ENCODE data around the gene TNIP3. TPM values are rescaled to one million over a fixed set of nuclear protein-coding genes. Genes with fewer than 3 reads are reported as not detected.
"Not testable (repeated sequence)": the region's sequence is repeated elsewhere in the genome, so short reads cannot be mapped to it uniquely, and the experiment has no call there.

TNIP3 gene
- total RNA-seq, 1 experiment from 2014 or later = 0.43 TPM

DNA sequence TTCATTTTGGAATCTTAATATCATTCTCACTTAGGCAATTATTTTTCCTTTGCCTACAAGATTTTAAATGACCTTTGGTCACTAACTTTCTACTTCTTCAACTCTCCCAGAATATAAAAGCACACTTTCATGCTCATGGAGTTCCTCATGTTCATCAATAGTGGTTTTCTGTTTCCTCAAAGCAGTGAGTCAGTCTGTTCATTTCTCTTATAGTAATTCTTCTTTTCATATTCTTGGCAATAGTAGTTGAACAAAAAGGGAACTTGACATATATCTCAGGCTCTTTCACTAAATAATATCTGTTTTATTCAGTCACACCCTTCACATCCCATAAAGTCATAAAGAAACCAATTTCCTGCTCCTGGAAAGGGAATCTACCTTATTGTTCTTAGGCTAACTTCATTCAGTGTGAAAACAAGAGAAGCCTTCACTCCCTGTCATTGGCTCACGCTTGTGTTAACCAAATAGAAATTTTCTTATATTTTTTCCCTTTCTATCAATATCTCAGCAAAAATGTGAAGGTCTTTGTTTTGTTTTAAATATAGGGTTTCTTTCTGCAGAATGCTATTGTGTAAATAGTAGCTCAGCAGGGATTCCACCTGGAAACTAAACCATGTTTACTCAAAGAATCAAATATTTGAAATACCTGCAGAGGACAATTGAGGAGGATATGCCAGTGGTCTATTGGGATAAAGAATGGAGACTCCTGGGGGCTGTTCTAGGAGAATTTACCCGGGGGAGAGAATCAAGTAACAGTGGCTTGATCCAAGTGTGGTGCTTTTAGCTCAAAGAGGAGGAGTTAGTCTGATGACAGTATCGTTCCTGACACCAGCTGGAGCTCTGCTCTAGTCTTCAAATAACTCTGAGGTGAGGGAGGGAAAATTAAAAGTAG is 13.4 kb upstream of the TNIP3 start:
- ChIA-PET POLR2A (no interaction called here), CTCF (interaction anchor here (1.0 kb wide), 1 partner anchor 15 kb away, joined by 4 read pairs; no protein-coding TSS in a partner anchor)
- no peaks in the 10 kb centered on the region for H3K27me3 ChIP-seq (replicated peaks; ENCODE audit: control insufficient read depth, insufficient read depth, low read length)
- DNase-seq = no peak
- H3K4me3 Mint-ChIP-seq (ENCODE audit: unreplicated experiment) = no peak overlapping the region
- intact Hi-C loops (cut with micrococcal nuclease; ENCODE audit: unreplicated experiment) = no loop called here
- no TSS peak for BruUV-seq (replicated peaks)
- no peaks in the 10 kb centered on the region for H3K27me3 Mint-ChIP-seq (ENCODE audit: insufficient read depth, unreplicated experiment)
- H3K4me3 ChIP-seq (ENCODE audit: low read depth, low read length) = no peak overlapping the region
- peaks cover 10% of the 10 kb centered on the region; the same call in 1 of the 2 replicates for H3K4me1 ChIP-seq
- no peaks in the 10 kb centered on the region for H3K36me3 Mint-ChIP-seq (ENCODE audit: insufficient read depth, unreplicated experiment)
- no peak overlapping the region for H3K27ac Mint-ChIP-seq (ENCODE audit: unreplicated experiment)
- H3K36me3 ChIP-seq (ENCODE audit: control insufficient read depth, insufficient read depth, low read length) = no peaks in the 10 kb centered on the region
- H3K9me3 ChIP-seq = no peaks in the 10 kb centered on the region
- TF ChIP-seq, protein P1, sequence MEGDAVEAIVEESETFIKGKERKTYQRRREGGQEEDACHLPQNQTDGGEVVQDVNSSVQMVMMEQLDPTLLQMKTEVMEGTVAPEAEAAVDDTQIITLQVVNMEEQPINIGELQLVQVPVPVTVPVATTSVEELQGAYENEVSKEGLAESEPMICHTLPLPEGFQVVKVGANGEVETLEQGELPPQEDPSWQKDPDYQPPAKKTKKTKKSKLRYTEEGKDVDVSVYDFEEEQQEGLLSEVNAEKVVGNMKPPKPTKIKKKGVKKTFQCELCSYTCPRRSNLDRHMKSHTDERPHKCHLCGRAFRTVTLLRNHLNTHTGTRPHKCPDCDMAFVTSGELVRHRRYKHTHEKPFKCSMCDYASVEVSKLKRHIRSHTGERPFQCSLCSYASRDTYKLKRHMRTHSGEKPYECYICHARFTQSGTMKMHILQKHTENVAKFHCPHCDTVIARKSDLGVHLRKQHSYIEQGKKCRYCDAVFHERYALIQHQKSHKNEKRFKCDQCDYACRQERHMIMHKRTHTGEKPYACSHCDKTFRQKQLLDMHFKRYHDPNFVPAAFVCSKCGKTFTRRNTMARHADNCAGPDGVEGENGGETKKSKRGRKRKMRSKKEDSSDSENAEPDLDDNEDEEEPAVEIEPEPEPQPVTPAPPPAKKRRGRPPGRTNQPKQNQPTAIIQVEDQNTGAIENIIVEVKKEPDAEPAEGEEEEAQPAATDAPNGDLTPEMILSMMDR (IDR thresholded peaks at IDR 0.05; ENCODE audit: insufficient read depth in 1 of 2, low read depth in 1 of 2, low read length in 1 of 2, severe bottlenecking in 1 of 2, unreplicated experiment in 1 of 2) = no peak
- peaks cover 16% of the 10 kb centered on the region for H3K4me1 Mint-ChIP-seq (ENCODE audit: low read depth, unreplicated experiment)
- H3K9me3 Mint-ChIP-seq (ENCODE audit: unreplicated experiment) = peaks cover 9% of the 10 kb centered on the region

DNA sequence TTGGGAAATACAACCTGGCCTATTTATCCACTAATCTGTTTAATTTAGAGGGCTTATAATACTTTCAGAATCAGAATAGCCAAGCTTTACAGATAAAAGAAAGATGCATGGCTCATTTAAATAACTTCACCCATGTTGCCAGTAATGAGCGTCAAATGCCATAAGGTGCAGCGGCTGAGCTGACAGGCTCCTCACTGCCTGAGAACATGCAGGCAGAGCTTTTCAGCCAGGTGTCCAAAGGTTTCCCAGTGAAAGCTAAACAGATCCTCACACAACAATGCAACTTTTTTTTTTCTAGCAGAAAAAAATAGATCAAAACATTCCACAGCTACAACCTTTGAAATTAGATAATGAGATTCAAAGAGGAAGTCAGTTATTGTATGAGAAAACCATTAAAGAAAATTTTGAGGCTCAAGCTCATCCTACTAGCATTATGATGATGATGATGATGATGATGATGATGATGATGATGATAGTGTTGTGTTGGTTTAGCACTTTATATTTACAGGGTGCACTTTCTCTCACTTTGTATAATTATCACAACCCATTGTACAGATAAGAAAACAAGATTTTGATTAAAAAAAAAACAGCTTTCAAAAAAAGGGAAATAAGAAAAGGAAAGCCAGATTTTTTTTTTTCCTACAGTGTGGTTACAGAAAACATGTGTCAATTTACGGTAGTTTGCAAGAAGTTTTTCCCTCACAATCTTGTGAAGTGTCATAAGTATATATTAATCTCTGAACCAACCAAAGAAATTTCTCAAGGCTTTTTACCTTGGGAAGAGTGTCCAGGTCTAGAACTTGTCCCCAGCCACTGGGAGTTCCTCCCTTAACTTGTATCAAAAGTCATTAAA is 12.2 kb upstream of the TNIP3 start:
- intact Hi-C loops (cut with micrococcal nuclease; ENCODE audit: unreplicated experiment) = no loop called here
- Histone ChIP-seq H3K4me3 (ENCODE audit: low read depth, low read length) (no peak overlapping the region), H3K27me3 (replicated peaks; ENCODE audit: control insufficient read depth, insufficient read depth, low read length) (no peaks in the 10 kb centered on the region), H3K9me3 (no peaks in the 10 kb centered on the region), H3K36me3 (ENCODE audit: control insufficient read depth, insufficient read depth, low read length) (no peaks in the 10 kb centered on the region), H3K4me1 (peaks cover 10% of the 10 kb centered on the region; the same call in 1 of the 2 replicates)
- TF ChIP-seq, protein P1 (IDR thresholded peaks at IDR 0.05; ENCODE audit: insufficient read depth in 1 of 2, low read depth in 1 of 2, low read length in 1 of 2, severe bottlenecking in 1 of 2, unreplicated experiment in 1 of 2) = no peak
- POLR2A ChIA-PET = no interaction called here
- Mint-ChIP-seq H3K36me3 (ENCODE audit: insufficient read depth, unreplicated experiment) (no peaks in the 10 kb centered on the region), H3K4me1 (ENCODE audit: low read depth, unreplicated experiment) (peaks cover 16% of the 10 kb centered on the region), H3K9me3 (ENCODE audit: unreplicated experiment) (peaks cover 9% of the 10 kb centered on the region), H3K27ac (ENCODE audit: unreplicated experiment) (no peak overlapping the region), H3K4me3 (ENCODE audit: unreplicated experiment) (no peak overlapping the region), H3K27me3 (ENCODE audit: insufficient read depth, unreplicated experiment) (no peaks in the 10 kb centered on the region)
- no peak for DNase-seq
- no TSS peak for BruUV-seq (replicated peaks)
- CTCF ChIA-PET = interaction anchor here (0.8 kb wide), 1 partner anchor 16 kb away, joined by 3 read pairs; no protein-coding TSS in a partner anchor

DNA sequence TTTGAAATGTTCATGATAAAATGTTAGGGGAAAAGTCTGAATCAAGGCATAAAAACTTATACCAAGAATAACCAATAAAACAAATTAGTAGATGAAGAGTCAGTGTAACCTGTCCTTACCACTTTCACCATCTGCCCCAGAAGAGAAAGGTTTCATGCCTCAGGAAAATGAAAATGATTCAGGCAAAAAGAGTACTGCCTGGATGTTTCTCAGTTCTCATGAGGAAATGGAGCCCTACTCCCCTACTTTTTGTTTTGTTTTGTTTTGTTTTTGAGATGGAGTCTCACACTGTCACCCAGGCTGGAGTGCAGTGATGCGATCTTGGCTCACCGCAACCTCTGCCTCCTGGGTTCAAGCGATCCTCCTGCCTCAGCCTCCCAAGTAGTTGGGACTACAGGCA is 7.4 kb upstream of the TNIP3 start:
- POLR2A ChIA-PET; H3K4me3 ChIP-seq (ENCODE audit: low read depth, low read length); H3K27me3 ChIP-seq (replicated peaks; ENCODE audit: control insufficient read depth, insufficient read depth, low read length); H3K4me3 Mint-ChIP-seq (ENCODE audit: unreplicated experiment); H3K36me3 Mint-ChIP-seq (ENCODE audit: insufficient read depth, unreplicated experiment); CTCF ChIA-PET; H3K27ac Mint-ChIP-seq (ENCODE audit: unreplicated experiment); H3K9me3 ChIP-seq; DNase-seq; H3K4me1 ChIP-seq; H3K9me3 Mint-ChIP-seq (ENCODE audit: unreplicated experiment); H3K36me3 ChIP-seq (ENCODE audit: control insufficient read depth, insufficient read depth, low read length); H3K27me3 Mint-ChIP-seq (ENCODE audit: insufficient read depth, unreplicated experiment); intact Hi-C loops (cut with micrococcal nuclease; ENCODE audit: unreplicated experiment); BruUV-seq (replicated peaks); H3K4me1 Mint-ChIP-seq (ENCODE audit: low read depth, unreplicated experiment): not testable (repeated sequence)

All from Caco-2 (cell line).